CD4-positive, alpha-beta T cell treated with Interleukin-15 for 1 hour (primary cell): ENCODE results near the gene MGRN1.
A peak's percentile ranks its signal among the peaks of the same experiment; 100 is the strongest.

Experiments used
- DNase-seq: peaks from one replicate; pipeline ENCODE4 v3.0.0-alpha.2; 2020

Gene MGRN1

GRCh38 chr16:4677390-4677789, 52.8 kb downstream of the MGRN1 start:
- no peak for DNase-seq

- no peak for DNase-seq
These were observed 53.4 kb downstream of the MGRN1 start for GRCh38 chr16:4677994-4678393.

- no peak for DNase-seq
These were observed 54.0 kb downstream of the MGRN1 start for GRCh38 chr16:4678596-4678995.

- DNase-seq, result no peak
These were observed 54.7 kb downstream of the MGRN1 start for GRCh38 chr16:4679156-4679849.

GRCh38 chr16:4679850-4680636, 55.4 kb downstream of the MGRN1 start:
- DNase-seq, result peak; percentile 54

GRCh38 chr16:4680673-4681470, 56.2 kb downstream of the MGRN1 start:
- DNase-seq, result no peak

- DNase-seq, result no peak
These were observed 57.0 kb downstream of the MGRN1 start for GRCh38 chr16:4681471-4682083.

GRCh38 chr16:4682084-4682591, 57.5 kb downstream of the MGRN1 start:
- no peak for DNase-seq

- peak; percentile 42 for DNase-seq
These were observed 58.1 kb downstream of the MGRN1 start for GRCh38 chr16:4682616-4683254.

- no peak for DNase-seq
These were observed 58.8 kb downstream of the MGRN1 start for GRCh38 chr16:4683255-4684057.

- DNase-seq, result no peak
These were observed 59.6 kb downstream of the MGRN1 start for GRCh38 chr16:4684058-4684715.

- DNase-seq, result no peak
These were observed 60.1 kb downstream of the MGRN1 start for GRCh38 chr16:4684763-4685162.

- no peak for DNase-seq
These were observed 60.7 kb downstream of the MGRN1 start for GRCh38 chr16:4685292-4685691.

GRCh38 chr16:4685776-4686496, 61.3 kb downstream of the MGRN1 start:
- no peak for DNase-seq

GRCh38 chr16:4686497-4687210, 62.0 kb downstream of the MGRN1 start:
- no peak for DNase-seq

GRCh38 chr16:4687416-4687815, 62.8 kb downstream of the MGRN1 start:
- no peak for DNase-seq

GRCh38 chr16:4687946-4688673, 63.5 kb downstream of the MGRN1 start:
- DNase-seq, result no peak

- no peak for DNase-seq
These were observed 64.0 kb downstream of the MGRN1 start for GRCh38 chr16:4688674-4689045.

- DNase-seq, result no peak
These were observed 64.6 kb downstream of the MGRN1 start for GRCh38 chr16:4689091-4689671.
